ENCODE results near the gene TPD52L2. TPM values are rescaled to one million over a fixed set of nuclear protein-coding genes. Genes with fewer than 3 reads are reported as not detected.

Gene TPD52L2
- total RNA-seq = 37.9 TPM
- polyA plus RNA-seq = 73.2 TPM
- long read RNA-seq, donor 1, partial matches to known transcripts = 0 of 1 reads
- long read RNA-seq, donor 1, other reads (novel, unspliced or antisense) = 0 of 1 reads
- long read RNA-seq, donor 2, full-length matches to known transcripts = 33 of 46 reads
- long read RNA-seq, donor 2, partial matches to known transcripts = 13 of 46 reads
- long read RNA-seq, donor 2, other reads (novel, unspliced or antisense) = 0 of 46 reads
- long read RNA-seq, donor 3, transcript TPD52L2-202 (7 exons, 2,297 nt) = major isoform, 14 of 34 reads
- long read RNA-seq, donor 3, partial matches to known transcripts = 16 of 34 reads
- long read RNA-seq, donor 3, other reads (novel, unspliced or antisense) = 0 of 34 reads
- long read RNA-seq, donor 4, full-length matches to known transcripts = 14 of 14 reads
- long read RNA-seq, donor 4, partial matches to known transcripts = 0 of 14 reads
- long read RNA-seq, donor 4, other reads (novel, unspliced or antisense) = 0 of 14 reads
- long read RNA-seq, donor 5, full-length matches to known transcripts = 34 of 45 reads
- long read RNA-seq, donor 5, partial matches to known transcripts = 11 of 45 reads
- long read RNA-seq, donor 5, other reads (novel, unspliced or antisense) = 0 of 45 reads
- long read RNA-seq, donor 6, full-length matches to known transcripts = 16 of 16 reads
- long read RNA-seq, donor 6, partial matches to known transcripts = 0 of 16 reads
- long read RNA-seq, donor 6, other reads (novel, unspliced or antisense) = 0 of 16 reads
- long read RNA-seq, donor 7, full-length matches to known transcripts = 16 of 28 reads
- long read RNA-seq, donor 7, partial matches to known transcripts = 12 of 28 reads
- long read RNA-seq, donor 7, other reads (novel, unspliced or antisense) = 0 of 28 reads
- long read RNA-seq, donor 8, transcript TPD52L2-202 (7 exons, 2,297 nt) = major isoform, 5 of 8 reads
- long read RNA-seq, donor 8, partial matches to known transcripts = 0 of 8 reads
- long read RNA-seq, donor 8, other reads (novel, unspliced or antisense) = 0 of 8 reads
- long read RNA-seq, donor 9, full-length matches to known transcripts = 9 of 18 reads
- long read RNA-seq, donor 9, partial matches to known transcripts = 9 of 18 reads
- long read RNA-seq, donor 9, other reads (novel, unspliced or antisense) = 0 of 18 reads
- long read RNA-seq, donor 10, transcript TPD52L2-203 (6 exons, 2,237 nt) = minor isoform, 6 of 31 reads
- long read RNA-seq, donor 10, transcript TPD52L2-202 (7 exons, 2,297 nt) = major isoform, 12 of 31 reads
- long read RNA-seq, donor 10, partial matches to known transcripts = 13 of 31 reads
- long read RNA-seq, donor 10, other reads (novel, unspliced or antisense) = 0 of 31 reads

DNA sequence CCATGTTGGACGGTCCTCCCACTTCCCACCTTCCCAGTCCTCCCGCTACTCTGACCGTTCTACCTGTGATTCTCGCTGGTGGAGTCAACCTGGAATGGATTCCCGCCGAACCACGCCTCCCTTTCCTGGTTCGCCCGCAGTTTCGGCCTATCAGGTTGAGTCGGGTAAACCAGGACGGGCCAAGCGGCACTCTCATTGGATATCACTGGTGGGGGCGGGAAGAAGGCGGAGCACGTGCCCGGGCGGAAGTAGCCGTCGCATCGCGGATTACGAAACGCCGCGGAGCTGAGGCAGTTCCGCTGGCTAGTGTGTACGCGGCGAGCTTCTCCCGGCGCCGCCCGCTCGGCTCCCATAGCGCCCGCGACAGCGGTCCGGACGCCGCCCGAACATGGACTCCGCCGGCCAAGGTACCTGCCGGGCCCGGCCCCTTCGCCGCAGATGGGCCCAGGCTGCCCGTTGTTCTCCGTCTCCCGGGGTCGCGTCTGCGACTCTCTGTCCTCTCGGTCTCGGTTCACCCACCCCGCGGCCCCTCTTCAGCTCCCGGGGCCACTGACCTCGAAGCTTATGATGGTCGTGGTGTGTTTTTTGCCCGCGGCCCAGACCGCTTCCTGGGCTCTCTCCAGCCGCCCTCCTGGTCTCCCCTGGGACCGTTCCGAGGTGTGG lies at the start of gene TPD52L2:
Gene TPD52L2 (plus strand): TSS at position 293 of the 663 bp plus-strand sequence. CDS start 96 bp downstream, at position 389.
- under 1% methylated on average over 68 of the region's 68 CpGs for WGBS

DNA sequence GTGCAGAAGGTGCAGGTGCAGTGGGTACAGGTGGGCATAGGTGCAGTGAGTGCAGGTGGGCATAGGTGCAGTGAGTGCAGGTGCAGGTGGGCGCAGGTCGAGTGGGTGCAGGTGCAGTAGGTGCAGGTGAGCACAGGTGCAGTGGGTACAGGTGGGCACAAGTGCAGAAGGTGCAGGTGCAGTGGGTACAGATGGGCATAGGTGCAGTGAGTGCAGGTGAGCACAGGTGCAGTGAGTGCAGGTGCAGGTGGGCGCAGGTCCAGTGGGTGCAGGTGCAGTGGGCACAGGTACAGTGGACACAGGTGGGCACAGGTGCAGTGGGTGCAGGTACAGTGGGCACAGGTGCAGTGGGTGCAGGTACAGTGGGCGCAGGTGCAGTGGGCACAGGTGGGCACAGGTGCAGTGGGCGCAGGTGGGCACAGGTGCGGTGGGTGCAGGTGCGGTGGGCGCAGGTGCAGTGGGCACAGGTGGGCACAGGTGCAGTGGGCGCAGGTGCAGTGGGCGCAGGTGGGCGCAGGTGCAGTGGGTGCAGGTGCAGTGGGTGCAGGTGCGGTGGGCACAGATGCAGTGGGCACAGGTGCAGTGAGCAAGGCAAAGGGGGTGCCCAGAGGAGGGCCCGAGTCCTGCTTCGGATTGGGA lies 49.3 kb upstream of the TPD52L2 start:
- H3K27me3 ChIP-seq (ENCODE audit: control insufficient read depth in 2 of 2, insufficient read depth in 1 of 2, low read length in 1 of 2) = peaks cover 0 to 4% of the 10 kb centered on the region in 2 donors
- H3K9me3 ChIP-seq (ENCODE audit: control insufficient read depth in 2 of 2, insufficient read depth in 1 of 2, low read length in 1 of 2) = peaks cover 2 to 10% of the 10 kb centered on the region in 2 donors
- no peaks in the 10 kb centered on the region for H3K4me1 ChIP-seq (ENCODE audit: control insufficient read depth in 2 of 2, insufficient read depth in 2 of 2, low read length in 2 of 2)
- 98% methylated on average over 14 of the region's 14 CpGs for WGBS
- H3K4me3 ChIP-seq (ENCODE audit: low read length in 2 of 2) = no peak overlapping the region
- no peak overlapping the region for H3K27ac ChIP-seq (ENCODE audit: low read depth in 1 of 2, low read length in 1 of 2)
- no peaks in the 10 kb centered on the region for H3K36me3 ChIP-seq (ENCODE audit: control insufficient read depth in 2 of 2, insufficient read depth in 2 of 2, low read length in 1 of 2)
- no peak for DNase-seq (ENCODE audit: low read depth in 6 of 9, low spot score in 9 of 9)

More for the DNA sequence above, at the start of gene TPD52L2:
- DNase-seq (ENCODE audit: low read depth in 6 of 9, low spot score in 9 of 9) = peak; percentile 91 to 98 (median 94)
- H3K4me3 ChIP-seq (ENCODE audit: low read length in 2 of 2) = peak within 1 kb of the TSS; percentile 81 to 93
- H3K27ac ChIP-seq (ENCODE audit: low read depth in 1 of 2, low read length in 1 of 2) = peak within 1 kb of the TSS; percentile 77 to 93
- peaks cover 24 to 33% of the 10 kb centered on the region in 2 donors for H3K36me3 ChIP-seq (ENCODE audit: control insufficient read depth in 2 of 2, insufficient read depth in 2 of 2, low read length in 1 of 2)
- peaks cover 0 to 18% of the 10 kb centered on the region in 2 donors for H3K4me1 ChIP-seq (ENCODE audit: control insufficient read depth in 2 of 2, insufficient read depth in 2 of 2, low read length in 2 of 2)
- no peaks in the 10 kb centered on the region for H3K27me3 ChIP-seq (ENCODE audit: control insufficient read depth in 2 of 2, insufficient read depth in 1 of 2, low read length in 1 of 2)
- peaks cover 0 to 3% of the 10 kb centered on the region in 2 donors for H3K9me3 ChIP-seq (ENCODE audit: control insufficient read depth in 2 of 2, insufficient read depth in 1 of 2, low read length in 1 of 2)

GRCh38 chr20:63819224-63819921 lies 45.7 kb upstream of the TPD52L2 start:
- WGBS = 91% methylated on average over 24 of the region's 24 CpGs
- H3K36me3 ChIP-seq (ENCODE audit: control insufficient read depth in 2 of 2, insufficient read depth in 2 of 2, low read length in 1 of 2) = no peaks in the 10 kb centered on the region
- peaks cover 3 to 24% of the 10 kb centered on the region in 2 donors for H3K27me3 ChIP-seq (ENCODE audit: control insufficient read depth in 2 of 2, insufficient read depth in 1 of 2, low read length in 1 of 2)
- no peak overlapping the region for H3K27ac ChIP-seq (ENCODE audit: low read depth in 1 of 2, low read length in 1 of 2)
- H3K4me3 ChIP-seq (ENCODE audit: low read length in 2 of 2) = no peak overlapping the region
- no peaks in the 10 kb centered on the region for H3K4me1 ChIP-seq (ENCODE audit: control insufficient read depth in 2 of 2, insufficient read depth in 2 of 2, low read length in 2 of 2)
- H3K9me3 ChIP-seq (ENCODE audit: control insufficient read depth in 2 of 2, insufficient read depth in 1 of 2, low read length in 1 of 2) = peaks cover 3 to 10% of the 10 kb centered on the region in 2 donors
- DNase-seq (ENCODE audit: low read depth in 6 of 9, low spot score in 9 of 9) = no peak

DNA sequence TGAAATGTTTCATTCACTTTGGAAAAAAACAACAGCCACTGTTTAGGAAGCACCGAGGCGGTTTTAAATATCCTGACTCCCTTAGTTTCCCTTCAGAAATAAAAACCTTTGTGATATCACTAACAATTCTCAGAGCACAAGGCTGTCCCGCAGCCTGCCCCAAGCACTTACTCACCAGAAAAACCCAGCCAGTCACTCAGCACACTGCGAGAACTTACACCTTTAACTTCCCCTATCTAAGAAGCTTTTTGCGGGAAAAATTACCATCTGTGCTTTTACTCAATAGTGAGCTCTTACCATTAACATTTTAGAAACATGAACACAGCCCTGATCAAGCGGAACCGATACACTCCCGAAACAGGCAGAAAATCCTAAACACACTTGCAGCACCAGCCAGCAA lies 43.3 kb upstream of the TPD52L2 start:
- no peak overlapping the region for H3K27ac ChIP-seq (ENCODE audit: low read depth in 1 of 2, low read length in 1 of 2)
- whole genome bisulfite sequencing = 94% methylated on average over 8 of the region's 8 CpGs
- H3K4me1 ChIP-seq (ENCODE audit: control insufficient read depth in 2 of 2, insufficient read depth in 2 of 2, low read length in 2 of 2) = no peaks in the 10 kb centered on the region
- no peak overlapping the region for H3K4me3 ChIP-seq (ENCODE audit: low read length in 2 of 2)
- H3K9me3 ChIP-seq (ENCODE audit: control insufficient read depth in 2 of 2, insufficient read depth in 1 of 2, low read length in 1 of 2) = peaks cover 0 to 1% of the 10 kb centered on the region in 2 donors
- H3K27me3 ChIP-seq (ENCODE audit: control insufficient read depth in 2 of 2, insufficient read depth in 1 of 2, low read length in 1 of 2) = peaks cover 7 to 38% of the 10 kb centered on the region in 2 donors
- no peaks in the 10 kb centered on the region for H3K36me3 ChIP-seq (ENCODE audit: control insufficient read depth in 2 of 2, insufficient read depth in 2 of 2, low read length in 1 of 2)
- no peak for DNase-seq (ENCODE audit: low read depth in 6 of 9, low spot score in 9 of 9)

DNA sequence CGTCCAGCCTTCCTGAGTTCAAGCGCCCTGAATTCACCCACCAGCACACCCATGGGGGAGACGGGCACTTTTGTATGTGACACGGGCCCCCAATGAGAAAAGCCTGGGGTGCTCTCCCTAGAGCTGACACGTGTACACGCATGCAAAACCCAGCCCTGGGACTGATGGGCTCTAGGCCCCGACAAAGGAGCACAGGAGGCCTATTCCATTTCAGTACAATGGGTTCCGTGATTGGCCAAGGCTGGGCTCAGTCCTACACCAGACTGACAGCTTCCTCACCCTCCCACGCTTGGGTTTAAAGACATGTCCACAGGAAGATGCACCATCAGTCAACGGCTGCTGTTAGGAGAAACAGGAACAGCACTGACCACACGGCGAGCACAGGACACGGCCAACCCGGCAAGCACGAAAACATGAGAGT lies 42.8 kb upstream of the TPD52L2 start:
- 92% methylated on average over 15 of the region's 15 CpGs for WGBS
- Histone ChIP-seq H3K4me1 (ENCODE audit: control insufficient read depth in 2 of 2, insufficient read depth in 2 of 2, low read length in 2 of 2) (no peaks in the 10 kb centered on the region), H3K36me3 (ENCODE audit: control insufficient read depth in 2 of 2, insufficient read depth in 2 of 2, low read length in 1 of 2) (no peaks in the 10 kb centered on the region), H3K27ac (ENCODE audit: low read depth in 1 of 2, low read length in 1 of 2) (no peak overlapping the region), H3K27me3 (ENCODE audit: control insufficient read depth in 2 of 2, insufficient read depth in 1 of 2, low read length in 1 of 2) (peaks cover 9 to 42% of the 10 kb centered on the region in 2 donors), H3K9me3 (ENCODE audit: control insufficient read depth in 2 of 2, insufficient read depth in 1 of 2, low read length in 1 of 2) (peaks cover 0 to 1% of the 10 kb centered on the region in 2 donors), H3K4me3 (ENCODE audit: low read length in 2 of 2) (no peak overlapping the region)
- DNase-seq (ENCODE audit: low read depth in 6 of 9, low spot score in 9 of 9) = no peak

- H3K4me3 ChIP-seq (ENCODE audit: low read length in 2 of 2) = no peak overlapping the region
- peaks cover 0 to 1% of the 10 kb centered on the region in 2 donors for H3K9me3 ChIP-seq (ENCODE audit: control insufficient read depth in 2 of 2, insufficient read depth in 1 of 2, low read length in 1 of 2)
- H3K27me3 ChIP-seq (ENCODE audit: control insufficient read depth in 2 of 2, insufficient read depth in 1 of 2, low read length in 1 of 2) = peaks cover 15 to 51% of the 10 kb centered on the region in 2 donors
- WGBS = 91% methylated on average over 12 of the region's 12 CpGs
- DNase-seq (ENCODE audit: low read depth in 6 of 9, low spot score in 9 of 9) = no peak
- H3K27ac ChIP-seq (ENCODE audit: low read depth in 1 of 2, low read length in 1 of 2) = no peak overlapping the region
- no peaks in the 10 kb centered on the region for H3K36me3 ChIP-seq (ENCODE audit: control insufficient read depth in 2 of 2, insufficient read depth in 2 of 2, low read length in 1 of 2)
- H3K4me1 ChIP-seq (ENCODE audit: control insufficient read depth in 2 of 2, insufficient read depth in 2 of 2, low read length in 2 of 2) = no peaks in the 10 kb centered on the region
Observed at GRCh38 chr20:63823691-63824311, 41.3 kb upstream of the TPD52L2 start.

DNA sequence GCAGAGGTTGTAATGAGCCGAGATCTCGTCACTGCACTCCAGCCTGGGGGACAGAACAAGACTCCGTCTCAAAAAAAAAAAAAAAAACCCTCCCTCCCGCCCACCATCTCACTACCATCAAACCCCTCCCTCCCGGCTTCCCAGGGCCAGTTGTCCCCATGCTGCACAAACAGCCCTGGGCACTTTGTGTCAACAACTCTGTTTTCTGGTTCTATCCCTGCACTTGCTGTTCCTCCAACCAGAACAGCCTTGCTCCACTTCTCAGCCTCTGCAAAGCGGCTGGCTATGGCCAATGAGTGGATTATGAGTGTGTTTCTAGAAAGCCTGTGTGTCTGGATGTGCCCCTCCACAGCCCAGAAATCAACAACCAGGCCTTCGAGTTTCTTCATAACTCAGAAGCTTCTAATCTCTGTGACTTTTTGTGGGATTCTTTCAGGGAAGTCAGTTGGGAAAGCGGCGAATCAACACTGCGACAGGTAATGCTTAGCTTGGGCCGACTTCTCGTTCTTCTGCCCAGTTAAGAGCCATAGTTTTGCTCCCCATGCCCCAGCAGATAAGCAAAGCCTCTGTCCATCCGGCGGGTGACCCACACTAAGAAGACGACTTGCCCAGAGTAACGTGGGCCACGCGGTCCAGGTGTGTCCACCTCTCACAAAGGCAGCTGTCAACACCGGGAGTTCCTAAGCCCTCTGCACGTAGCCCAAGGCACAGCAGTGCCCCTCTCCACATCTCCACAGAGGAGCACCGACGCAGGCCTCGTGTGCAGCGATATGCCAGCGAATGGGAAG lies 39.5 kb upstream of the TPD52L2 start:
- peaks cover 0 to 1% of the 10 kb centered on the region in 2 donors for H3K9me3 ChIP-seq (ENCODE audit: control insufficient read depth in 2 of 2, insufficient read depth in 1 of 2, low read length in 1 of 2)
- DNase-seq (ENCODE audit: low read depth in 6 of 9, low spot score in 9 of 9) = no peak
- peaks cover 0 to 6% of the 10 kb centered on the region in 2 donors for H3K4me1 ChIP-seq (ENCODE audit: control insufficient read depth in 2 of 2, insufficient read depth in 2 of 2, low read length in 2 of 2)
- no peak overlapping the region for H3K4me3 ChIP-seq (ENCODE audit: low read length in 2 of 2)
- H3K27ac ChIP-seq (ENCODE audit: low read depth in 1 of 2, low read length in 1 of 2) = no peak overlapping the region
- H3K27me3 ChIP-seq (ENCODE audit: control insufficient read depth in 2 of 2, insufficient read depth in 1 of 2, low read length in 1 of 2) = peaks cover 28 to 66% of the 10 kb centered on the region in 2 donors
- WGBS = 96% methylated on average over 25 of the region's 25 CpGs
- no peaks in the 10 kb centered on the region for H3K36me3 ChIP-seq (ENCODE audit: control insufficient read depth in 2 of 2, insufficient read depth in 2 of 2, low read length in 1 of 2)

Data from thymus (tissue), 14 donors.